Measurements from ENCODE around the gene COG5. TPM values are rescaled to one million over a fixed set of nuclear protein-coding genes. Genes with fewer than 3 reads are reported as not detected.

COG5 gene
- total RNA-seq, 1 experiment from 2014 or later, result 43.9 TPM

GRCh38 chr7:107236862-107237261 lies 326.9 kb downstream of the COG5 start:
- Mint-ChIP-seq H3K4me3 (ENCODE audit: unreplicated experiment) (no peak overlapping the region), H3K27ac (ENCODE audit: unreplicated experiment) (no peak overlapping the region), H3K36me3 (ENCODE audit: insufficient read depth, unreplicated experiment) (peaks cover 10% of the 10 kb centered on the region), H3K4me1 (ENCODE audit: low read depth, unreplicated experiment) (no peaks in the 10 kb centered on the region), H3K9me3 (ENCODE audit: unreplicated experiment) (no peaks in the 10 kb centered on the region), H3K27me3 (ENCODE audit: insufficient read depth, unreplicated experiment) (no peaks in the 10 kb centered on the region)
- Histone ChIP-seq H3K27me3 (replicated peaks; ENCODE audit: control insufficient read depth, insufficient read depth, low read length) (no peaks in the 10 kb centered on the region), H3K4me1 (no peaks in the 10 kb centered on the region), H3K9me3 (no peaks in the 10 kb centered on the region), H3K36me3 (ENCODE audit: control insufficient read depth, insufficient read depth, low read length) (no peaks in the 10 kb centered on the region), H3K4me3 (ENCODE audit: low read depth, low read length) (no peak overlapping the region)
- intact Hi-C loops (cut with micrococcal nuclease; ENCODE audit: unreplicated experiment), result no loop called here
- no peak for TF ChIP-seq CTCF (IDR thresholded peaks at IDR 0.05; ENCODE audit: insufficient read depth in 1 of 2, low read depth in 1 of 2, low read length in 1 of 2, severe bottlenecking in 1 of 2, unreplicated experiment in 1 of 2)
- BruUV-seq (replicated peaks), result no TSS peak
- CTCF ChIA-PET, result no interaction called here
- DNase-seq, result no peak
- POLR2A ChIA-PET, result no interaction called here

- TF ChIP-seq CTCF (IDR thresholded peaks at IDR 0.05; ENCODE audit: insufficient read depth in 1 of 2, low read depth in 1 of 2, low read length in 1 of 2, severe bottlenecking in 1 of 2, unreplicated experiment in 1 of 2), result no peak
- Histone ChIP-seq H3K36me3 (ENCODE audit: control insufficient read depth, insufficient read depth, low read length) (no peaks in the 10 kb centered on the region), H3K27me3 (replicated peaks; ENCODE audit: control insufficient read depth, insufficient read depth, low read length) (no peaks in the 10 kb centered on the region), H3K4me3 (ENCODE audit: low read depth, low read length) (no peak overlapping the region), H3K9me3 (no peaks in the 10 kb centered on the region), H3K4me1 (no peaks in the 10 kb centered on the region)
- H3K36me3 Mint-ChIP-seq (ENCODE audit: insufficient read depth, unreplicated experiment), result peaks cover under 1% of the 10 kb centered on the region
- H3K27ac Mint-ChIP-seq (ENCODE audit: unreplicated experiment), result no peak overlapping the region
- ChIA-PET POLR2A (no interaction called here), CTCF (no interaction called here)
- H3K4me1 Mint-ChIP-seq (ENCODE audit: low read depth, unreplicated experiment), result no peaks in the 10 kb centered on the region
- intact Hi-C loops (cut with micrococcal nuclease; ENCODE audit: unreplicated experiment), result no loop called here
- H3K4me3 Mint-ChIP-seq (ENCODE audit: unreplicated experiment), result no peak overlapping the region
- H3K9me3 Mint-ChIP-seq (ENCODE audit: unreplicated experiment), result no peaks in the 10 kb centered on the region
- no TSS peak for BruUV-seq (replicated peaks)
- DNase-seq, result no peak
- H3K27me3 Mint-ChIP-seq (ENCODE audit: insufficient read depth, unreplicated experiment), result no peaks in the 10 kb centered on the region
Measured at GRCh38 chr7:107234436-107234835, 329.3 kb downstream of the COG5 start.

GRCh38 chr7:107233981-107234380 lies 329.7 kb downstream of the COG5 start:
- Histone ChIP-seq H3K4me1 (no peaks in the 10 kb centered on the region), H3K27me3 (replicated peaks; ENCODE audit: control insufficient read depth, insufficient read depth, low read length) (no peaks in the 10 kb centered on the region), H3K9me3 (no peaks in the 10 kb centered on the region), H3K36me3 (ENCODE audit: control insufficient read depth, insufficient read depth, low read length) (no peaks in the 10 kb centered on the region), H3K4me3 (ENCODE audit: low read depth, low read length) (no peak overlapping the region)
- no peaks in the 10 kb centered on the region for H3K36me3 Mint-ChIP-seq (ENCODE audit: insufficient read depth, unreplicated experiment)
- intact Hi-C loops (cut with micrococcal nuclease; ENCODE audit: unreplicated experiment), result no loop called here
- no peak overlapping the region for H3K4me3 Mint-ChIP-seq (ENCODE audit: unreplicated experiment)
- ChIA-PET POLR2A (no interaction called here), CTCF (no interaction called here)
- DNase-seq, result no peak
- H3K27me3 Mint-ChIP-seq (ENCODE audit: insufficient read depth, unreplicated experiment), result no peaks in the 10 kb centered on the region
- no peaks in the 10 kb centered on the region for H3K9me3 Mint-ChIP-seq (ENCODE audit: unreplicated experiment)
- TF ChIP-seq CTCF (IDR thresholded peaks at IDR 0.05; ENCODE audit: insufficient read depth in 1 of 2, low read depth in 1 of 2, low read length in 1 of 2, severe bottlenecking in 1 of 2, unreplicated experiment in 1 of 2), result no peak
- no peak overlapping the region for H3K27ac Mint-ChIP-seq (ENCODE audit: unreplicated experiment)
- no TSS peak for BruUV-seq (replicated peaks)
- H3K4me1 Mint-ChIP-seq (ENCODE audit: low read depth, unreplicated experiment), result no peaks in the 10 kb centered on the region

Data from Caco-2 (cell line).